UCSD-AML1 (cell line): ENCODE measurements around the gene CDK14.

Experiments used
- DNase-seq: peaks from one replicate; lab custom pipeline; 2025; ENCODE audit not compliant: unreplicated experiment; lab: John Stamatoyannopoulos, UW

The CDK14 gene

GRCh38 chr7:91239772-91240171 lies 643.7 kb downstream of the CDK14 start:
- DNase-seq: no peak

- DNase-seq: no peak
Measured at GRCh38 chr7:91240376-91240941, 644.3 kb downstream of the CDK14 start.

GRCh38 chr7:91242097-91242844 lies 646.1 kb downstream of the CDK14 start:
- no peak for DNase-seq

- no peak for DNase-seq
Measured at GRCh38 chr7:91243591-91244301, 647.6 kb downstream of the CDK14 start.

GRCh38 chr7:91247500-91247899 lies 651.4 kb downstream of the CDK14 start:
- DNase-seq: no peak

GRCh38 chr7:91248996-91249395 lies 652.9 kb downstream of the CDK14 start:
- no peak for DNase-seq

- DNase-seq: no peak
Measured at GRCh38 chr7:91249506-91250233, 653.5 kb downstream of the CDK14 start.

- DNase-seq: no peak
Measured at GRCh38 chr7:91250706-91251105, 654.6 kb downstream of the CDK14 start.

- no peak for DNase-seq
Measured at GRCh38 chr7:91251877-91252276, 655.8 kb downstream of the CDK14 start.
